Muscle layer of colon (tissue), 2 donors: ENCODE results near the gene SAP30L.

Experiments
- H3K27ac ChIP-seq: one replicate; pipeline ENCODE4 v1.7.0; 2013; ENCODE audit warnings: low read depth, mild to moderate bottlenecking, low read length, moderate library complexity
- H3K27me3 ChIP-seq, 2 donors: one replicate each; pipeline ENCODE4 v1.7.0; 2013; ENCODE audit warnings: low read length in 2 of 2, mild to moderate bottlenecking in 2 of 2; ENCODE audit not compliant: insufficient read depth in 2 of 2, control insufficient read depth in 1 of 2
- H3K36me3 ChIP-seq: one replicate; pipeline ENCODE4 v1.7.0; 2013; ENCODE audit warnings: mild to moderate bottlenecking, low read length; ENCODE audit not compliant: insufficient read depth
- H3K4me1 ChIP-seq: one replicate; pipeline ENCODE4 v1.7.0; 2013; ENCODE audit warnings: mild to moderate bottlenecking, low read length; ENCODE audit not compliant: insufficient read depth
- H3K4me3 ChIP-seq, 2 donors: one replicate each; pipeline ENCODE4 v1.7.0; 2013; ENCODE audit warnings: low read length in 2 of 2, low read depth in 1 of 2, mild to moderate bottlenecking in 1 of 2, moderate library complexity in 1 of 2
- H3K9ac ChIP-seq: one replicate; pipeline ENCODE4 v1.7.0; 2013; ENCODE audit warnings: low read length
- H3K9me3 ChIP-seq: one replicate; pipeline ENCODE4 v1.7.0; 2013; ENCODE audit warnings: mild to moderate bottlenecking, low read length
- donor health status: abdominal sarcoma.
- donor health status: Adenocarcinoma of cecum.

SAP30L gene

DNA sequence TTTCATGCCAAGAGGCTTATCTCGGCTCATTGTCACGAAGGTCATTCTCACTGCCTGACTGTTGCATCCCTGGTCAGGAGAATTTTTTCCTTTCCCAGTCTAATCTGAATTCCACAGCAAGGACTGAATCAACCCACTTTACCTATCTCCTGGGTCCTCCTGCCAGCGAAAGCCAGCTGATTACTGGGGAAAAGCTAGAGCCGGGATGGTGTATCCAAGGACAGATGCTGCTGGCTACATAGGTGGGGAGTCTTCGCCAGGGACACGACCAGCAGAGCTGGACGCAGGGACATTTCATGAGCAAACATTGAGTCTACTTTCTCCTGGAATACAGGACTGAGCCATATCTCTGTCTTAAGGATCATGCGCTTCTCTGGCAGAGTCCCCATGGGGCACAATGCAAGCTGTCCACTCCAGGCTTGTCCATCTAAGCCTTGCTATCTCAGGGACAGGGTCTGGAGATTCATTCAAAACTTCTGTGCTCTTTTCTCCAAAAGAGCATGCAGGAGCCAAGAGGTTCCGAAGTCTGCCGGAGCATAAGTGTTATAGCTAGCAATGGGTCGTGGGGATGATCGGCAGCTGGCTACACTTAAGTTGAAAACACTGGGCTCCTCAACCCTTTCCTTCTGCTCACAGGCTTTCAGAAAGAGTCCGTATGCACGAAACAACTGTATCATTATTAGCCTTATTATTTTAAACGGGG lies 38.7 kb downstream of the SAP30L start:
- Histone ChIP-seq H3K4me1 (peaks cover 55% of the 10 kb centered on the region), H3K27me3 (peaks cover 27 to 56% of the 10 kb centered on the region in 2 donors), H3K9ac (no peak overlapping the region), H3K9me3 (no peaks in the 10 kb centered on the region), H3K4me3 (peak overlapping the region; percentile 6 to 32), H3K36me3 (no peaks in the 10 kb centered on the region), H3K27ac (peak overlapping the region; percentile 59)

GRCh38 chr5:154485096-154485491 lies 39.3 kb downstream of the SAP30L start:
- Histone ChIP-seq H3K9ac (no peak overlapping the region), H3K27ac (peak overlapping the region; percentile 78), H3K4me1 (peaks cover 55% of the 10 kb centered on the region), H3K27me3 (peaks cover 21 to 51% of the 10 kb centered on the region in 2 donors), H3K36me3 (no peaks in the 10 kb centered on the region), H3K4me3 (peak overlapping the region; percentile 6 to 32), H3K9me3 (no peaks in the 10 kb centered on the region)

DNA sequence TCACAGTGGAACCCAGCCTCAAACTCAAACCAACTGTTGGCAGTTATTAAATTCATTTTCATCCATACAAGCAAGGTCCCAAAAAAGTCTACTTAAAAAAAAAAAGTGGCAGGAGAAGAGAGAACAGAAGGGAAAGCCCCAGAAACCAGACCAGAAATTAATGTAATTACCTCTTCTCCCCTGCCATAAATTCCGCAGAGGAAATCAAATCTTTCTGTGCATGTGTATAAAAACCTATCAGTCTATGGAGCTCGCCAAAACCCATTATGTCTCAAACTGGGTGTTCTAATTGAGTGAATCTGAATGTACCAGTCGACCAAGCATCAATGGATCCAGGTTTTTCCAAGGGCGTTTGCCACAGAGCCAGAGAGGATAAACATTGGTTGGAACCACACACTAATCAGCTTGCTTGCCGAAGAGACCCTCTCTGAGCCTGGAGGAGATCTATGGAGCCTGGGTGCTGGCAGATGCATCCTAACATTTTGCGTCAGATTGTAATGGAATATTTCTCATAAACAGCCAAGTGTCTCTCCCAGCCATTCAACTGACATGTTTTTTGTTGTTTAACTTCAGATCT lies 40.1 kb downstream of the SAP30L start:
- peaks cover 18 to 43% of the 10 kb centered on the region in 2 donors for H3K27me3 ChIP-seq
- peaks cover 55% of the 10 kb centered on the region for H3K4me1 ChIP-seq
- H3K4me3 ChIP-seq = peak overlapping the region; percentile 8 to 21
- no peaks in the 10 kb centered on the region for H3K9me3 ChIP-seq
- no peaks in the 10 kb centered on the region for H3K36me3 ChIP-seq
- no peak overlapping the region for H3K9ac ChIP-seq
- H3K27ac ChIP-seq = peak overlapping the region; percentile 78

- Histone ChIP-seq H3K4me1 (peaks cover 54% of the 10 kb centered on the region), H3K27me3 (peaks cover 13 to 39% of the 10 kb centered on the region in 2 donors), H3K9me3 (no peaks in the 10 kb centered on the region), H3K36me3 (no peaks in the 10 kb centered on the region), H3K9ac (no peak overlapping the region), H3K27ac (peak overlapping the region; percentile 78), H3K4me3 (peak overlapping the region; percentile 8 to 21)
Observed at GRCh38 chr5:154486427-154486866, 40.6 kb downstream of the SAP30L start.

GRCh38 chr5:154487541-154487940 lies 41.7 kb downstream of the SAP30L start:
- Histone ChIP-seq H3K9me3 (no peaks in the 10 kb centered on the region), H3K36me3 (no peaks in the 10 kb centered on the region), H3K27me3 (peaks cover 8 to 34% of the 10 kb centered on the region in 2 donors)

GRCh38 chr5:154491941-154492340 lies 46.1 kb downstream of the SAP30L start:
- Histone ChIP-seq H3K9me3 (no peaks in the 10 kb centered on the region), H3K27me3 (peaks cover 0 to 4% of the 10 kb centered on the region in 2 donors), H3K4me3 (no peak overlapping the region), H3K27ac (no peak overlapping the region), H3K4me1 (peaks cover under 1% of the 10 kb centered on the region), H3K9ac (no peak overlapping the region), H3K36me3 (no peaks in the 10 kb centered on the region)

More at GRCh38 chr5:154487541-154487940, 41.7 kb downstream of the SAP30L start:
- Histone ChIP-seq H3K27ac (no peak overlapping the region), H3K4me1 (peaks cover 43% of the 10 kb centered on the region), H3K4me3 (no peak overlapping the region), H3K9ac (no peak overlapping the region)

DNA sequence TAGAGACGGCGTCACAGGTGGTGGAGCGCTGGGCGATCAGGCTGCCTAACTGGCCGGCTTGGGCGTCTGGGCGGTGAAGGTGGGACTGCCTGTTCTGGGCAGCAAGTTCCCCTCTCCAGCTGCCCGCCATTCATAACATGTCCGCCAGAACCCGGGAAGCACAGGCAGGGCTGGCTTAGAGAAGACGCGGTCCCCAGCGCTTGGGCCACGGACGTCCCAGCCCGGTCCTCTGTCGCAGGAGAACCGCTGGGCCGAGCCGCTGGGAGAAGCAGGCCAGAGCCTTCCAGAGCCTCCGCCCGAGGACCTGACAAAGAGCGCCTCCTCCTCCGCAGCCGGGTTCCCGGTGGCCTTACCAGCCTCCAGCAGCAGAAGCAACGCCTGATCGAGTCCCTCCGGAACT lies 47.5 kb downstream of the SAP30L start:
- Histone ChIP-seq H3K4me3 (no peak overlapping the region), H3K9ac (no peak overlapping the region), H3K4me1 (no peaks in the 10 kb centered on the region), H3K36me3 (no peaks in the 10 kb centered on the region), H3K9me3 (no peaks in the 10 kb centered on the region), H3K27ac (no peak overlapping the region), H3K27me3 (peaks cover 0 to 4% of the 10 kb centered on the region in 2 donors)

DNA sequence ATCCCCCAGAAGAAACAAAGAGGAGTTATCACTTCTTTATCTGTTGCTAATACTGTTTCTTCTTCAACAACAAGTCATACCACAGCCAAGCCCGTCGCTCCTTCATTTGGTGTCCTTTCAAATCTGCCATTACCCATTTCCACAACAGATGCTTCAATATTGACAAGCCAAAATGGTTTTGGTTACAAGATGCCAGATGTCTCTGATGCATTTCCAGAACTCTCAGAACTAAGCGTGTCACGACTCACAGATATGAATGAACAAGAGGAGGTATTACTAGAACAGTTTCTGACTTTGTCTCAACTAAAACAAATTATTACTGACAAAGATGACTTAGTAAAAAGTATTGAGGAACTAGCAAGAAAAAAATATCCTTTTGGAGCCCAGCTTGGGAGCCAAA lies 48.2 kb downstream of the SAP30L start:
- Histone ChIP-seq H3K4me3 (no peak overlapping the region), H3K9ac (no peak overlapping the region), H3K27ac (no peak overlapping the region), H3K36me3 (no peaks in the 10 kb centered on the region), H3K9me3 (no peaks in the 10 kb centered on the region), H3K4me1 (no peaks in the 10 kb centered on the region), H3K27me3 (no peaks in the 10 kb centered on the region)

GRCh38 chr5:154498591-154498990 lies 52.8 kb downstream of the SAP30L start:
- Histone ChIP-seq H3K36me3 (no peaks in the 10 kb centered on the region), H3K9ac (no peak overlapping the region), H3K27ac (no peak overlapping the region), H3K27me3 (no peaks in the 10 kb centered on the region), H3K4me1 (no peaks in the 10 kb centered on the region), H3K4me3 (no peak overlapping the region), H3K9me3 (no peaks in the 10 kb centered on the region)

DNA sequence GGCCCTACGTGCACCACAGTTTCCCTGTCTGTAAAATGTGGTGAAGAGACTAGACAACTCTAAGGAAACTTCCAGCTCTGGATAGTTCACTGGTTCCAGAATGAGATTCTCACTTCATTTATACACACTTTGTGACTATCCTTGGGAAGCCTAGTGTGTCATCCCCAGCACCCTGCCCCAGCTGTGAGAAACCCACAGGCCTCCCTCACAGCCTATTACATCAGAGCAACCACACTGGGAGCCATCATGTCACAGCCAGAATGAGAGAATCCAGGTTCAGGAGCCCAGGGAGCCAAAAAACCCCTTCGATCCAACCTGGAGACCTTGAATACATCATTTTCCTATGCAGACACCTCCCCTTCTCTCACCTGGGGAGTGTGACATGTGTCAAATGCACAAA lies 53.2 kb downstream of the SAP30L start:
- Histone ChIP-seq H3K9ac (no peak overlapping the region), H3K4me3 (no peak overlapping the region), H3K4me1 (no peaks in the 10 kb centered on the region), H3K27me3 (no peaks in the 10 kb centered on the region), H3K9me3 (no peaks in the 10 kb centered on the region), H3K27ac (no peak overlapping the region), H3K36me3 (no peaks in the 10 kb centered on the region)

GRCh38 chr5:154501566-154501965 lies 55.8 kb downstream of the SAP30L start:
- Histone ChIP-seq H3K36me3 (no peaks in the 10 kb centered on the region), H3K4me3 (no peak overlapping the region), H3K9me3 (no peaks in the 10 kb centered on the region), H3K9ac (no peak overlapping the region), H3K27me3 (no peaks in the 10 kb centered on the region), H3K27ac (no peak overlapping the region), H3K4me1 (no peaks in the 10 kb centered on the region)

DNA sequence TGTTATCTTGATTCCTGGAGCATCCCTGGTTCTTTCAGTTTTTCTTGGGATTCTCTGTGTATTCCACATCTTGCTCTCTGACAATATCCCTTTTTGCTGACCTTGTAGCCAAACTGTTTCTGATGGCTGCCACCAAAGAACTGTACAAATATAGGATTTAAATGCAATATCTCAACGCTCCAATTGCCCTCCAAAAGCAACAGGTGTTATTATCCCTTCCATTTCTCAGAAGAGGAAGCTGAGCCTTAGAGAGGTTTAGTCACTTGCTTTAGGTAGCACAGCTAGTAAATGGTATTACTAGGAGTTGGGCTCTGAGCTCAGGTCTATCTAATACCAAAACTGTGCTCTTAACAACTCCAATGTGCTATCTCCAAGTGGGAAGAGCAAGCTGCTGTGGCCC lies 56.4 kb downstream of the SAP30L start:
- no peak overlapping the region for H3K9ac ChIP-seq
- H3K9me3 ChIP-seq = no peaks in the 10 kb centered on the region
- no peaks in the 10 kb centered on the region for H3K27me3 ChIP-seq
- no peaks in the 10 kb centered on the region for H3K4me1 ChIP-seq
- H3K27ac ChIP-seq = no peak overlapping the region
- no peaks in the 10 kb centered on the region for H3K36me3 ChIP-seq
- H3K4me3 ChIP-seq = no peak overlapping the region
